HCT116 (cell line): Measurements from ENCODE around the gene CAMK2A. TPM values are rescaled to one million over a fixed set of nuclear protein-coding genes. Genes with fewer than 3 reads are reported as not detected.

ENCODE experiments used
- ATAC-seq: fragments of 200-7000 bp; cut with Tn5 transposase; 2 replicates; pipeline ENCODE4 v1.9.1; 2020; ENCODE audit warnings: mild to moderate bottlenecking, moderate library complexity
- BruUV-seq: library from RNA; stranded (reverse); fragments of 400-500 nt; replicated peaks from 2 replicates; lab custom pipeline; 2021; lab: Mats Ljungman, UMichigan
- CTCF ChIA-PET: fragments of 300-600 bp; sonication (Branson Sonifier 250); formaldehyde crosslinking; loops from one replicate; lab custom pipeline; 2021; ENCODE audit warnings: antibody characterized with exemption; lab: Charles Lee
- POLR2A ChIA-PET: fragments of 300-600, 350-600 bp; sonication (Branson Sonifier 250); formaldehyde crosslinking; loops from one replicate; lab custom pipeline; 2021; ENCODE audit warnings: antibody characterized with exemption; lab: Charles Lee
- RAD21 ChIA-PET, 2 experiments: fragments of 300-600 bp; sonication (Branson Sonifier 250); formaldehyde crosslinking; loops; one replicate each; lab custom pipeline; 2023; ENCODE audit warnings: low total read pairs in 2 of 2; ENCODE audit not compliant: uncharacterized antibody in 2 of 2, unreplicated experiment in 2 of 2, low non-redundant PET in 1 of 2; lab: Charles Lee
- DNase-seq: peaks from one replicate; pipeline ENCODE4 v3.0.0-alpha.2; 2010; ENCODE audit warnings: low read depth, low spot score
- H2AFZ ChIP-seq: fragments of 200-600 bp; shearing (Covaris generic), sonication (generic); 2 replicates; pipeline ENCODE4 v1.6.1; 2017; ENCODE audit warnings: low read depth, mixed run types, mixed read lengths, antibody characterized with exemption, low read length; ENCODE audit not compliant: poor library complexity, severe bottlenecking
- H3K27ac ChIP-seq: 2 replicates; pipeline ENCODE4 v1.5.1; 2012; ENCODE audit warnings: low read depth, low read length
- H3K27me3 ChIP-seq: fragments of 200-600 bp; sonication (generic); 2 replicates; pipeline ENCODE4 v1.6.1; 2016; ENCODE audit warnings: mixed run types, low read length, mixed read lengths; ENCODE audit not compliant: insufficient read depth
- H3K36me3 ChIP-seq, 2 experiments: fragments of 200-500 bp in 1 of 2; fragments of 200-600 bp in 1 of 2; sonication (Bioruptor generic) in 1 of 2; sonication (generic) in 1 of 2; 2 replicates each; pipeline versions ENCODE4 v1.5.1 to v1.6.1; 2014 to 2016; ENCODE audit warnings: low read length in 2 of 2, inconsistent platforms in 1 of 2, mixed read lengths in 1 of 2, mixed run types in 1 of 2; ENCODE audit not compliant: insufficient read depth in 2 of 2, control insufficient read depth in 1 of 2
- H3K4me1 ChIP-seq, 2 experiments: fragments of 200-600 bp in 1 of 2; sonication (generic) in 1 of 2; 2 replicates each; pipeline versions ENCODE4 v1.5.1 to v1.6.1; 2012 to 2017; ENCODE audit warnings: low read length in 2 of 2, inconsistent platforms in 1 of 2, mild to moderate bottlenecking in 1 of 2, mixed read lengths in 1 of 2, mixed run types in 1 of 2, moderate library complexity in 1 of 2; ENCODE audit not compliant: insufficient read depth in 2 of 2, control insufficient read depth in 1 of 2
- H3K4me2 ChIP-seq: fragments of 200-600 bp; sonication (generic); 2 replicates; pipeline ENCODE4 v1.6.1; 2017; ENCODE audit warnings: mixed run types, low read length, mixed read lengths
- H3K4me3 ChIP-seq, 2 experiments: fragments of 200-600 bp in 1 of 2; sonication (generic) in 1 of 2; replicated peaks in 1 of 2; 2 replicates each; pipeline ENCODE4 v1.5.1; 2011 to 2016; ENCODE audit warnings: low read length in 2 of 2, control low read depth in 1 of 2, low read depth in 1 of 2, mild to moderate bottlenecking in 1 of 2, mixed read lengths in 1 of 2, mixed run types in 1 of 2
- H3K79me2 ChIP-seq: fragments of 200-600 bp; sonication (generic); 2 replicates; pipeline ENCODE4 v1.6.1; 2017; ENCODE audit warnings: mild to moderate bottlenecking, mixed run types, low read length, moderate library complexity, mixed read lengths; ENCODE audit not compliant: insufficient read depth
- H3K9ac ChIP-seq: fragments of 200-600 bp; sonication (generic); 2 replicates; pipeline ENCODE4 v1.6.1; 2016; ENCODE audit warnings: low read length, mixed read lengths
- H3K9me2 ChIP-seq: fragments of 200-600 bp; sonication (generic), shearing (Covaris generic); 2 replicates; pipeline ENCODE4 v1.6.1; 2017; ENCODE audit warnings: mixed run types, mild to moderate bottlenecking, moderate library complexity; ENCODE audit not compliant: insufficient read depth
- H3K9me3 ChIP-seq, 2 experiments: fragments of 200-500 bp in 1 of 2; fragments of 200-600 bp in 1 of 2; sonication (Bioruptor generic) in 1 of 2; sonication (generic) in 1 of 2; 2 replicates each; pipeline ENCODE4 v1.6.1; 2014 to 2017; ENCODE audit warnings: low read length in 2 of 2, mixed read lengths in 2 of 2, inconsistent platforms in 1 of 2, low read depth in 1 of 2, mild to moderate bottlenecking in 1 of 2, mixed run types in 1 of 2, moderate library complexity in 1 of 2; ENCODE audit not compliant: control insufficient read depth in 1 of 2, insufficient read depth in 1 of 2
- H4K20me1 ChIP-seq: fragments of 200-600 bp; sonication (generic), shearing (Covaris generic); 2 replicates; pipeline ENCODE4 v1.6.1; 2017; ENCODE audit warnings: mixed run types, mild to moderate bottlenecking, moderate library complexity; ENCODE audit not compliant: insufficient read depth
- JUND ChIP-seq: IDR thresholded peaks from 2 replicates; pipeline ENCODE4 v1.6.1; 2012
- RAD21 ChIP-seq: IDR thresholded peaks from 2 replicates; pipeline ENCODE4 v1.6.1; 2012; ENCODE audit warnings: low read depth, mild to moderate bottlenecking
- SP1 ChIP-seq: IDR thresholded peaks from 2 replicates; pipeline ENCODE4 v1.6.1; 2012; ENCODE audit warnings: low read depth
- SRF ChIP-seq: IDR thresholded peaks from 2 replicates; pipeline ENCODE4 v1.6.1; 2012; ENCODE audit warnings: low read depth
- ZFX ChIP-seq: fragments of 450-650 bp; IDR thresholded peaks from 2 replicates; pipeline ENCODE4 v1.6.1; 2017
- ZNF274 ChIP-seq: fragments of 200-500 bp; sonication (Bioruptor generic); IDR thresholded peaks from 2 replicates; pipeline ENCODE4 v1.6.1; 2014; ENCODE audit warnings: mild to moderate bottlenecking, low read depth, low read length, inconsistent platforms
- intact Hi-C: fragments of 100-400 bp; cut with micrococcal nuclease; formaldehyde crosslinking; loops from 2 replicates; pipeline ENCODE4 v1.10.0; 2022
- total RNA-seq: library from RNA; stranded (reverse); gene quantifications from one replicate; pipeline ENCODE4 v1.2.1, GENCODE V29; 2021; ENCODE audit not compliant: unreplicated experiment
- TF ChIP-seq, protein P1 (sequence below), 3 experiments: fragments of 200-600 bp in 1 of 3; sonication (generic) in 1 of 3; IDR thresholded peaks in 2 of 3; conservative IDR thresholded peaks in 1 of 3; 2 replicates each; pipeline ENCODE4 v1.5.1; 2012 to 2017; ENCODE audit warnings: low read depth in 2 of 3, low read length in 2 of 3, antibody characterized with exemption in 1 of 3, borderline replicate concordance in 1 of 3, control low read depth in 1 of 3, mild to moderate bottlenecking in 1 of 3, mixed read lengths in 1 of 3, mixed run types in 1 of 3, moderate library complexity in 1 of 3; ENCODE audit not compliant: insufficient read depth in 1 of 3
- TF ChIP-seq, protein P2 (sequence below): IDR thresholded peaks from 2 replicates; pipeline ENCODE4 v1.6.1; 2012
- TF ChIP-seq, protein P3 (sequence below): IDR thresholded peaks from 2 replicates; pipeline ENCODE4 v1.6.1; 2011; ENCODE audit warnings: mild to moderate bottlenecking, low read length, moderate library complexity; ENCODE audit not compliant: insufficient replicate concordance; ENCODE audit errors: extremely low read depth

CAMK2A gene
- total RNA-seq, 1 experiment from 2014 or later, result not detected

DNA sequence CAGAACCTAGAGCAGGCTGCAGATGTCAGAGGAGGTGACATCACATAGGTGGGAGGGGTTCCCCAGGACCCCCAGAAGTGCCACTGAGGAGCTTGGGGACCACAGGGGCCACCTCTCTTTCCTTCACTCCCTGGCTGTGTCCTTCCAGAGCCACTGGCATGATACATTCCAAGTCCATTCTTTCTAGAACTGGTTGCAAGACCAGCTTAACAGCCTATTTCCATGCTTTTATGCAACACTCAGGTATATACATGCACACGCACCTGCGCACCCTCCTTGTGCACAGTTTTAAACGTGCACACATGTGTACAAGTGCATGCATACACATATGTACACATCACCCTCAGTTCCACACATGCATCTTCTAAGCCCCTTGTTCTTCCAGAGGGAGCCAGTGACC, 60.0 kb downstream of the CAMK2A start:
- H3K4me3 ChIP-seq, result no peak overlapping the region
- RAD21 ChIA-PET, result no interaction called here
- no peak overlapping the region for H2AFZ ChIP-seq
- H3K27ac ChIP-seq, result no peak overlapping the region
- no peaks in the 10 kb centered on the region for H3K27me3 ChIP-seq
- no peak overlapping the region for H3K9ac ChIP-seq
- H3K9me3 ChIP-seq, result no peaks in the 10 kb centered on the region
- CTCF ChIA-PET, result no interaction called here
- H3K4me2 ChIP-seq, result no peak overlapping the region
- TF ChIP-seq, protein P1, sequence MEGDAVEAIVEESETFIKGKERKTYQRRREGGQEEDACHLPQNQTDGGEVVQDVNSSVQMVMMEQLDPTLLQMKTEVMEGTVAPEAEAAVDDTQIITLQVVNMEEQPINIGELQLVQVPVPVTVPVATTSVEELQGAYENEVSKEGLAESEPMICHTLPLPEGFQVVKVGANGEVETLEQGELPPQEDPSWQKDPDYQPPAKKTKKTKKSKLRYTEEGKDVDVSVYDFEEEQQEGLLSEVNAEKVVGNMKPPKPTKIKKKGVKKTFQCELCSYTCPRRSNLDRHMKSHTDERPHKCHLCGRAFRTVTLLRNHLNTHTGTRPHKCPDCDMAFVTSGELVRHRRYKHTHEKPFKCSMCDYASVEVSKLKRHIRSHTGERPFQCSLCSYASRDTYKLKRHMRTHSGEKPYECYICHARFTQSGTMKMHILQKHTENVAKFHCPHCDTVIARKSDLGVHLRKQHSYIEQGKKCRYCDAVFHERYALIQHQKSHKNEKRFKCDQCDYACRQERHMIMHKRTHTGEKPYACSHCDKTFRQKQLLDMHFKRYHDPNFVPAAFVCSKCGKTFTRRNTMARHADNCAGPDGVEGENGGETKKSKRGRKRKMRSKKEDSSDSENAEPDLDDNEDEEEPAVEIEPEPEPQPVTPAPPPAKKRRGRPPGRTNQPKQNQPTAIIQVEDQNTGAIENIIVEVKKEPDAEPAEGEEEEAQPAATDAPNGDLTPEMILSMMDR (IDR thresholded peaks at IDR 0.05 in 2 of 3, conservative IDR thresholded peaks at IDR 0.05 in 1 of 3; ENCODE audit: borderline replicate concordance in 1 of 3, insufficient read depth in 1 of 3, low read depth in 2 of 3, low read length in 2 of 3), result no peak
- TF ChIP-seq ZFX (no peak), SP1 (no peak)
- no peaks in the 10 kb centered on the region for H3K4me1 ChIP-seq
- DNase-seq, result no peak
- no peaks in the 10 kb centered on the region for H4K20me1 ChIP-seq
- no TSS peak for BruUV-seq
- intact Hi-C loops, result no loop called here
- ATAC-seq, result no peak
- H3K36me3 ChIP-seq, result no peaks in the 10 kb centered on the region
- POLR2A ChIA-PET, result no interaction called here
- H3K79me2 ChIP-seq, result no peaks in the 10 kb centered on the region
- no peaks in the 10 kb centered on the region for H3K9me2 ChIP-seq

GRCh38 chr5:150227606-150228273, 61.8 kb downstream of the CAMK2A start:
- intact Hi-C loops, result no loop called here
- H3K27ac ChIP-seq, result no peak overlapping the region
- no TSS peak for BruUV-seq
- no peaks in the 10 kb centered on the region for H3K4me1 ChIP-seq
- H4K20me1 ChIP-seq, result no peaks in the 10 kb centered on the region
- no peak for DNase-seq
- ChIA-PET POLR2A (no interaction called here), CTCF (interaction anchor here (1.2 kb wide), 1 partner anchor 9 kb away, joined by 5 read pairs; no protein-coding TSS in a partner anchor), RAD21 (no interaction called here)
- no peaks in the 10 kb centered on the region for H3K27me3 ChIP-seq
- no peak; the same call in 1 of the 2 replicates for ATAC-seq
- no peaks in the 10 kb centered on the region for H3K79me2 ChIP-seq
- no peak overlapping the region for H3K4me2 ChIP-seq
- H3K9ac ChIP-seq, result no peak overlapping the region
- no peaks in the 10 kb centered on the region for H3K9me2 ChIP-seq
- H3K9me3 ChIP-seq, result no peaks in the 10 kb centered on the region
- H2AFZ ChIP-seq, result no peak overlapping the region
- no peaks in the 10 kb centered on the region for H3K36me3 ChIP-seq
- H3K4me3 ChIP-seq, result no peak overlapping the region
- TF ChIP-seq, protein P1 (IDR thresholded peaks at IDR 0.05 in 2 of 3, conservative IDR thresholded peaks at IDR 0.05 in 1 of 3; ENCODE audit: borderline replicate concordance in 1 of 3, insufficient read depth in 1 of 3, low read depth in 2 of 3, low read length in 2 of 3), result no peak
- no peak for TF ChIP-seq SRF
- TF ChIP-seq, protein P2, sequence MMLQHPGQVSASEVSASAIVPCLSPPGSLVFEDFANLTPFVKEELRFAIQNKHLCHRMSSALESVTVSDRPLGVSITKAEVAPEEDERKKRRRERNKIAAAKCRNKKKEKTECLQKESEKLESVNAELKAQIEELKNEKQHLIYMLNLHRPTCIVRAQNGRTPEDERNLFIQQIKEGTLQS, result no peak
- TF ChIP-seq, protein P3, sequence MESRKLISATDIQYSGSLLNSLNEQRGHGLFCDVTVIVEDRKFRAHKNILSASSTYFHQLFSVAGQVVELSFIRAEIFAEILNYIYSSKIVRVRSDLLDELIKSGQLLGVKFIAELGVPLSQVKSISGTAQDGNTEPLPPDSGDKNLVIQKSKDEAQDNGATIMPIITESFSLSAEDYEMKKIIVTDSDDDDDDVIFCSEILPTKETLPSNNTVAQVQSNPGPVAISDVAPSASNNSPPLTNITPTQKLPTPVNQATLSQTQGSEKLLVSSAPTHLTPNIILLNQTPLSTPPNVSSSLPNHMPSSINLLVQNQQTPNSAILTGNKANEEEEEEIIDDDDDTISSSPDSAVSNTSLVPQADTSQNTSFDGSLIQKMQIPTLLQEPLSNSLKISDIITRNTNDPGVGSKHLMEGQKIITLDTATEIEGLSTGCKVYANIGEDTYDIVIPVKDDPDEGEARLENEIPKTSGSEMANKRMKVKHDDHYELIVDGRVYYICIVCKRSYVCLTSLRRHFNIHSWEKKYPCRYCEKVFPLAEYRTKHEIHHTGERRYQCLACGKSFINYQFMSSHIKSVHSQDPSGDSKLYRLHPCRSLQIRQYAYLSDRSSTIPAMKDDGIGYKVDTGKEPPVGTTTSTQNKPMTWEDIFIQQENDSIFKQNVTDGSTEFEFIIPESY, result no peak
- no peak for TF ChIP-seq JUND
- TF ChIP-seq ZFX, result no peak
- no peak for TF ChIP-seq ZNF274
- TF ChIP-seq RAD21, result no peak
